ENCODE data around the gene ZNF316.

DNA sequence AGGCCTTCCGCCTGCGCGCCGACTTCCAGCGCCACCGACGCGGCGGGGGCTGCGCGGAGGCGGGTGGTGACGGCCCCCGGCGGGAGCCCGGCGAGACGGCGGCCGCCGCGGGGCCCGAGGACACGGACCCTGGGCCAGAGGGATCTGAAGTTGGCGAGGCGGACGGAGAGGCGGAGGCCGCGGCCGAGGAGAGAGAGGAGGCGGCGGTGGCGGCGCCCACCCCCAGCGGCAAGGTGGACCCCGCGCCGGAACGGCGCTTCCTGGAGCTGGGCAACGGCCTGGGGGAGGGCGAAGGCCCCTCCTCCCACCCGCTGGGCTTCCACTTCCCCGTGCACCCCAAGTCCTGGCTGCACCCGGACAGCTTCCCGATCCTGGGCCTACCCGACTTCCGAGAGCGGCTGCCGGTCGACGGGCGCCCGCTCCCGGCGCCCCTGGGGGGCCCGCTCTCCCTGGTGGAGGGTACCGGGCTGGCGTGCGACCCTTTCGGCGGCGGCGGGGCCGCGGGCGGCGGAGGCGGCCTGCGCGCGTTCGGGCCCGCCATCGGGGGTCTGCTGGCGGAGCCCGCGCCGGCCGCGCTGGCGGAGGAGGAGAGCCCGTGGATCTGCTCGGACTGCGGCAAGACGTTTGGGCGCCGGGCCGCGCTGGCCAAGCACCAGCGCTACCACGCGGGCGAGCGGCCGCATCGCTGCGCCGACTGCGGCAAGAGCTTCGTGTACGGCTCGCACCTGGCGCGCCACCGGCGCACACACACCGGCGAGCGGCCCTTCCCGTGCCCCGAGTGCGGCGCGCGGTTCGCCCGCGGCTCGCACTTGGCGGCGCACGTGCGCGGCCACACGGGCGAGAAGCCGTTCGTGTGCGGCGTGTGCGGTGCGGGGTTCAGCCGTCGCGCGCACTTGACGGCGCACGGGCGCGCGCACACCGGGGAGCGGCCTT, 16.2 kb downstream of the ZNF316 start:
- TF ChIP-seq, protein P1, sequence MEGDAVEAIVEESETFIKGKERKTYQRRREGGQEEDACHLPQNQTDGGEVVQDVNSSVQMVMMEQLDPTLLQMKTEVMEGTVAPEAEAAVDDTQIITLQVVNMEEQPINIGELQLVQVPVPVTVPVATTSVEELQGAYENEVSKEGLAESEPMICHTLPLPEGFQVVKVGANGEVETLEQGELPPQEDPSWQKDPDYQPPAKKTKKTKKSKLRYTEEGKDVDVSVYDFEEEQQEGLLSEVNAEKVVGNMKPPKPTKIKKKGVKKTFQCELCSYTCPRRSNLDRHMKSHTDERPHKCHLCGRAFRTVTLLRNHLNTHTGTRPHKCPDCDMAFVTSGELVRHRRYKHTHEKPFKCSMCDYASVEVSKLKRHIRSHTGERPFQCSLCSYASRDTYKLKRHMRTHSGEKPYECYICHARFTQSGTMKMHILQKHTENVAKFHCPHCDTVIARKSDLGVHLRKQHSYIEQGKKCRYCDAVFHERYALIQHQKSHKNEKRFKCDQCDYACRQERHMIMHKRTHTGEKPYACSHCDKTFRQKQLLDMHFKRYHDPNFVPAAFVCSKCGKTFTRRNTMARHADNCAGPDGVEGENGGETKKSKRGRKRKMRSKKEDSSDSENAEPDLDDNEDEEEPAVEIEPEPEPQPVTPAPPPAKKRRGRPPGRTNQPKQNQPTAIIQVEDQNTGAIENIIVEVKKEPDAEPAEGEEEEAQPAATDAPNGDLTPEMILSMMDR (IDR thresholded peaks at IDR 0.05) = no peak
- TF ChIP-seq POLR2AphosphoS5 (IDR thresholded peaks at IDR 0.05) = no peak
- no peak for TF ChIP-seq POLR2A (IDR thresholded peaks at IDR 0.05)
